SK-N-SH (cell line): ENCODE data around the gene MNDA. TPM values are rescaled to one million over a fixed set of nuclear protein-coding genes. Genes with fewer than 3 reads are reported as not detected.

Source experiments
- RXRA ChIP-seq: IDR thresholded peaks from 2 replicates; pipeline ENCODE4 v1.4.0; 2012; ENCODE audit warnings: low read depth, mild to moderate bottlenecking, borderline replicate concordance
- polyA plus RNA-seq, 3 experiments: library from polyadenylated mRNA; depleted of rRNA; stranded (reverse); fragments of >200 nt; gene quantifications; 2 replicates each; pipeline ENCODE4 v1.2.3, GENCODE V29; 2012
- small RNA-seq, 7 experiments: library from RNA; depleted of rRNA; stranded (forward); fragments of <200 nt; gene quantifications; one replicate each; pipeline ENCODE3, GENCODE V24; 2012

MNDA gene
- polyA plus RNA-seq, 1 of the 3 experiments (the other 2 are of a cell fraction): not detected

- no peak for TF ChIP-seq RXRA
- TF ChIP-seq, all 33 proteins: peak for 0
Measured at GRCh38 chr1:158898722-158899121, 67.6 kb downstream of the MNDA start (continued).

Small RNA genes lying within 50 kb of the gene (small RNA-seq; reads per million reads assigned to genes)
- gene OR2AQ1P: 0 reads per million in 7 experiments

Other genes starting within 250 kb of the MNDA start
- gene OR10Z1, start 226.1 kb upstream of the MNDA start, polyA plus RNA-seq (2012; rRNA removed): not detected in 2 replicates
- gene SPTA1, start 144.6 kb upstream of the MNDA start, polyA plus RNA-seq (2012; rRNA removed): not detected in 2 replicates
- gene OR6K2, start 130.7 kb upstream of the MNDA start, polyA plus RNA-seq (2012; rRNA removed): not detected in 2 replicates
- gene OR6K3, start 110.6 kb upstream of the MNDA start, polyA plus RNA-seq (2012; rRNA removed): not detected in 2 replicates
- gene OR6K6, start 76.6 kb upstream of the MNDA start, polyA plus RNA-seq (2012; rRNA removed): not detected in 2 replicates
- gene OR6N1, start 59.2 kb upstream of the MNDA start, polyA plus RNA-seq (2012; rRNA removed): not detected in 2 replicates
- gene OR6N2, start 50.1 kb upstream of the MNDA start, polyA plus RNA-seq (2012; rRNA removed): not detected in 2 replicates
- not detected in 2 replicates for gene PYHIN1, start 100.2 kb downstream of the MNDA start, polyA plus RNA-seq (2012; rRNA removed)
- 56.1 and 72.4 TPM in 2 replicates for gene IFI16, start 178.6 kb downstream of the MNDA start, polyA plus RNA-seq (2012; rRNA removed)
- gene AIM2, start 245.4 kb downstream of the MNDA start, polyA plus RNA-seq (2012; rRNA removed): 1.1 TPM in 2 replicates